OCI-M2 (cell line): ENCODE results near the gene NELL1.
"Not testable (repeated sequence)": the region's sequence is repeated elsewhere in the genome, so short reads cannot be mapped to it uniquely, and the experiment has no call there.

Experiments
- DNase-seq: peaks from one replicate; lab custom pipeline; 2025; ENCODE audit not compliant: unreplicated experiment; lab: John Stamatoyannopoulos, UW

The NELL1 gene

GRCh38 chr11:21082853-21083252, 413.5 kb downstream of the NELL1 start:
- no peak for DNase-seq

- no peak for DNase-seq
These were observed 419.5 kb downstream of the NELL1 start for GRCh38 chr11:21088930-21089329.

GRCh38 chr11:21104641-21105040, 435.3 kb downstream of the NELL1 start:
- no peak for DNase-seq

- DNase-seq, result no peak
These were observed 436.0 kb downstream of the NELL1 start for GRCh38 chr11:21105196-21105917.

DNA sequence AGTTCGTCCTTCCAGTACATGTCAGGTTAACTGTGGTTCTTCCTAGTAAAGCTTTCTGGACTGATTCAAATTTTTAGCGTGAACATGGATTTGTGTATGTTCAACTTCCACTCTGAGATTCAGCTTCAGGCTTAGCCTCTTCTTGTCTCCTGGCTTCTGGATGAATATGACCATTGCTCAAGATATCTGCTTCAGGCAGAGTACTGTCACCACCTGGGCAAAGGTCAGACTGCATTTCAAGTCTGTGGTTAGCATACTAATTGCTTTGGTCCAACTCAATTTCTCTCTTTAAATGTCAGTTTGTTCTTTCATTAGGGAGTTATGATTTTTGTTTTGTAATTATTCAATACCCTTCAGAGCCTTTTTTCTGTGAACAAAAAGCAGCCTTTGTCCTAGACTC, 440.0 kb downstream of the NELL1 start:
- DNase-seq, result no peak

DNA sequence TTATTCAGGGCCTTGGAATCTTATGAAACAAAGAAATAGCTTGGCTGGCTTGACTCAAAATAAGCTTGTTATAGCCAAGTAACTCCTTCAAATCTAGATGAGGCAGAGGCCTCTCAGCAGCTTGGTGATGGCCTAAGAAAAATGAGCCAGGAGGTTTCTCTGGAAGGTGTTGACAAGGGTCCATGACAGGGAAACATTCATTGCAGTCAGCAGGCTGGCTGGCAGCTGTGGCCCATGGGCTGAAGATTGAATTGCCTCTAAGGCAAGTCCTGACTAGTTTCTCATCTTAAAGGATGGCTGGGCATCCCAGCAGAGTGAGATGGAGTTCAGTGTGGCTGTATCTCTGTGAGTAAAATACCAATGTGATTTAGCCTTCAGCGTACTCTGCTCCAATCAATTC, 441.0 kb downstream of the NELL1 start:
- DNase-seq, result no peak

DNA sequence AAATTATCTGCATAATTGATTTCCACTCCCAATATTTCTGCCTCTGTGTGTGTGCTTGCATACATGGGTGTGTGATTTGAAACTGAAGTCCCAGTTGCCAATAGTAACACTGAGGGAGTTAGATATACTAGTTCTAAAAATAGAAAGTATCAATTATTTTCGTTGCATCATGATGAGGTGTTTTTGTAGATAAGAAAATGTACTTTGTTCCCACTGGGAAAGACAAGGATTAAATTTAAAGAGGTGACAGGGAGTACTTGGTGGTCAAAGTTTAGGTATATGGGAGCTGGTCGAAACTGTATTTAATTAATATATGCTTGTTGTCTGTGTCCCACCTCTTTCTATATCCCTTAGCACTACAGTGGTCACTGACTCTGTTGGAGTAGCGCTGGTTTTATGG, 444.5 kb downstream of the NELL1 start:
- DNase-seq, result no peak

- DNase-seq, result no peak
These were observed 446.6 kb downstream of the NELL1 start for GRCh38 chr11:21116009-21116408.

GRCh38 chr11:21119411-21119810, 450.0 kb downstream of the NELL1 start:
- DNase-seq, result no peak

DNA sequence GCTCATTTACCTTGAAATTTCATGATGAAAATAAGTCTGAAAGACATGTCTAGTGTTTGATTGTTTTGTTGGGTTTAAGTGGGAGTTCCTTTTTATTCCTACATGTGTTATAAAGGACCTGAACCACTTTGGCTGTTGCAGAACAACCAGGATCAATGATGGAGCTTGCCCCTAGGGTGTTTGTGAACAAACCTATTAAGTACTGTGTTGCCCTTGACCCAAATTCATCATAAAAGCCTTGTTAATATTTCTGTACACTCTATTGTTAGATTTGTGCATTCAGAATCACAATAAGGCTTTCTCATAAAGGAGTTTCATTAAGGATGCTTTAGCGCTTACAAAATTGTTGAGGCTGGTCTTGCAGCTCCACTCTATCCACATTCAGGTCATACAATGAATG, 452.6 kb downstream of the NELL1 start:
- DNase-seq, result no peak

GRCh38 chr11:21122523-21122922, 453.1 kb downstream of the NELL1 start:
- DNase-seq, result no peak

DNA sequence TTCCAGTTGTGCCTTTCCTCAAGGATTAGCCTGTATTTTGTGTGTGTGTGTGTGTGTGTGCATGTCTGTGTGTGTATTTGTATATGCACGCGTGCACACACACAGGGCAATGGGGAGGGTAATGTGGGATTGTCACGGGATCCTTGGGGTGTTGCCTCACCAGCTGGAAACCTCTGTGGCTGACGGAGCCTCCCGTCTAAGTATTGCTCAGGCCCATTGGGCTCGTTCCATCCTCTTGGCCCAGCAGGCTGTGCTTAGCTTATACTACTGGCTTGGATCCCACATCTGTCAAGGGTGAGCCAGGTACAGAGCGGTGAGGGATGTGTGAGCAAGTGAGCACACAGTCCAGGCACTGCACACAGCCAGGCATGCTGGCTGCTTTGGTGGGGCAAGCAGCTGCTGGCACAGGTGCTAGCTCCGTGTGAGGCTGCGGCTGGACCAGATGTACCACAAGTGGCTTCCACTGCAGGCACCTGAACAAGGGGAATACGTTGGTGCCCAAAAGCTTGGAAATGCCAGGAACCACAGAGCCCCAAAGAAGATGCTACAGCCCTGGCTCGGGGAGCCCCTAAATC, 462.8 kb downstream of the NELL1 start:
- no peak for DNase-seq

DNA sequence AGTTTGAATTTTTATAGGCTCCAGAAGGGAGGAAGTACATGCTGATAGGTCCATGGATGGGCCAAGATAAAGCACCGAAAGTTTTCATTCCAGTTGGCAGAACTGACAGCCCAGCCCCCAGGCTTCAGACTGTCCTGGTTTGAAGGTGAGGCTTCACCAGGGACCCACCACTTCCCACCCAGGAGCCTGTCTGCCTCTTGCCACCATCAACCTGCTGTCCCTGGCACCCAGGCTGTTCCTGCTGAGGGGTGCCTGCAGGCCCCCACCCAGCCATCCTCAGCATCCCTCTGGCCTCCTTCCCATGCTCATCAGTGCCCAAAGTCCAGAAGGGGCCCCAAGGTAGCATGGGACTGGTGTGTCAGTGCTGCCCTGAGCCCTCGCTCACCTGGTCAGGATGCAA, 463.9 kb downstream of the NELL1 start:
- DNase-seq, result no peak

DNA sequence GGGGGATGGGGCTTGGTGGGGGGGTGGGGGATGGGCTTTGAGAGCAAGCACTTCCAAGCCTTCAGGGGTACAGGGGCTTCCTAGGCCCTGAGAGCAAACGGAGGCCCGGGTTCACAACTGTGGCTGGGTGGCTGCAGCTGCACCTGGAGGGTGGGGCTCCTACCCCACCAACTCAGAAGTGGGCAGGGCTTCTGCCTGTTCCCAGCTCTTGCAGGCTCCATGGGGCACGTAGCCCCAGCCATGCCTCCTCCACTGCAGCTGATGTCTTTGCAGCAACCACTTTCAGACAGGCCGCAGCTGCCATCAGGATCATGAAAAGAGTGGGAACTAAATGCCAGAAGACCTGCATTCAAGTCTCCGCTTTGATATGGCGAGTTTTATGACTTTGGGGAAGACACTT, 464.3 kb downstream of the NELL1 start:
- DNase-seq, result no peak

- DNase-seq, result no peak
These were observed 468.4 kb downstream of the NELL1 start for GRCh38 chr11:21137803-21138202.

GRCh38 chr11:21141557-21141956, 472.2 kb downstream of the NELL1 start:
- not testable (repeated sequence) for DNase-seq

DNA sequence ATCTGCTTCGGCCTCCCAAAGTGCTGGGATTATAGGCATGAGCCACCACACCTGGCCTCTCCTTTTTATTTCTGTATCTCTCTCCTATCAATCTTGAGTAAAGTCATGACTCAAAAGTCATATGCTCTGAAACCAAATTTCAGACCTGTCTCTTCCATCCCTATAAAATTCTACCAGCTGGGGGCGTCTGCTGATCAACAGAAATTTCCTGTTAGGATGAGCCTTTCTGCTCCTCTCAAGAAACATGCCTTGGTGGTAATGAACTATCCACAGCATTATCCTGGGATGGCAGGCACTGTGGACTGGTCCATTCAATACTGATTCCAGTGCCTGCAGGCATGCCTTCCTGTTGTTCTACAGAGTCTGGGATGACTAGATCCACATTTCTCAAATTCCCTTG, 472.6 kb downstream of the NELL1 start:
- no peak for DNase-seq

DNA sequence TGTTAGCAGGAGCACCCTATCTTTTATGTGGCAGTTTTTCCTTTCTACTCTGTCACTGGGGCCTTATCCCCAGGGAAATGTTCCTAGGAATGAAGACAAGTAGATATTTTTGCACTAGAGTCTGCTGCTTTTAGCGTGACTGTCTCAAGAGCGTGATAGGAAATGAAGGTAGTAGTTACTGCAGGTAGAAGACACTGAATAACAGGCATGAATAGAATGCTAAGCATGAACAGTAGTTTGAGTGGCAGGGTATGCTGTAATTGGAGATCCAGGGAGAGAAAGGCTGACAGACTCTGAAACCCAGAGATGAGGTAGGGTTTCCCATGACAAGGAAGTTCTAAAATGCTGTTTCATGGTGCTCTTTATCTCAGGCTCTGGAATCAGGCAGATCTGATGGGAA, 475.1 kb downstream of the NELL1 start:
- no peak for DNase-seq

DNA sequence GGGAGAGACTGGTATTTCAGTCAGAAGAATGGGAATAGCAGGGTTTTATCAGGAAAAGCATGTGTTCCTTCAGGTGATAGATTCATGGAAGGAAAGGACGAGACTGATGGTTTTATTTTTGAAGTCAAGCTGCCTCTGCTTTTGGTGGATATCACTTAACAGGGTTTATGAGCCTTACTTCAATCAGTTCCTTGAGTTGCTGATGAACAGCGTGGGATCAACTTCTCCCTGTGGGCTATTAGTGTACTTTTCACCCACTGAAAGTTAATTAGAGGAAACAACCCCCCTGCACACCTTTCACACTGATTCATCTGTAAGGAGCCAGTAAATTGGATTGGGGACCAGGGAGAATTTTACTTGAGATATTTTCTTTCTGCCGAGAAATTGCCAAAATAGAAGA, 479.0 kb downstream of the NELL1 start:
- no peak for DNase-seq

DNA sequence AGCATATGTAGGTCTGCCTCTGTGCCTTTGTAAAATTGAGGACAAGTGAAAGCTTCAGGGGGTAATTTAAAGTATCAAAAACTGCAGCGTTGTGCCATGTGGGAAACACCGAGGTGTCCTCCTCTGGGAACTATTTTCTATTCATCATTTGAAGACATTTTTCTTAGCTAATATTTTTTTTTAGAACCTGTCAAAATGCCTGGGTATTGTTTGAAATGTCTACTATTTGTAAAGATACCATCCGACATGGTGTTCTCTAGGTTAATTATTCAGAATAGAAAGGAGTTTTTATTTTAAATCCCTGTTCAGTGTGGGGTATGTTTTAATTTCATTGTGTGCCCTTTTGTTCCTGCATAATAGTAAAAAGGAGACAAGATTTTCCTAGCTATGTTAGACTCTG, 490.8 kb downstream of the NELL1 start:
- DNase-seq, result no peak

DNA sequence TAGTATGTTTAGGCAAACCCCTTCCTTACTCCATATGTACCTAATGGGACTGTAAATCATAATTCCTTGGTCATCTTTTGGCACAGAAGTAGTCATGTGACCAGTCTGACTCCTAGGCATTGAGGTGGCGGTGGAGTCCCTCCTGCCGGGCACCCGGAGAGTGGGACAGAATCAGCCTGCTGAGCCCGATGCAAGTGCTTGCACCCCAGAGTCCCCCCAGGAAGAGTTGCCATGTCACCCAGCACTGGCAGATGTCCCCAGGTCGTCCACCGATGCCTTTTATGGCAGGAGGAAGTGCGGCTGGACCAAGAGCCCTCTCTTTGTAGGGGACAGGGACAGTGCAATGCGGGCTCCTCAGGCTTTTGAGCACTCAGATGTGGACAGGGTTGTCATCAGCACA, 500.3 kb downstream of the NELL1 start:
- DNase-seq, result no peak

GRCh38 chr11:21173476-21173875, 504.1 kb downstream of the NELL1 start:
- DNase-seq, result no peak

DNA sequence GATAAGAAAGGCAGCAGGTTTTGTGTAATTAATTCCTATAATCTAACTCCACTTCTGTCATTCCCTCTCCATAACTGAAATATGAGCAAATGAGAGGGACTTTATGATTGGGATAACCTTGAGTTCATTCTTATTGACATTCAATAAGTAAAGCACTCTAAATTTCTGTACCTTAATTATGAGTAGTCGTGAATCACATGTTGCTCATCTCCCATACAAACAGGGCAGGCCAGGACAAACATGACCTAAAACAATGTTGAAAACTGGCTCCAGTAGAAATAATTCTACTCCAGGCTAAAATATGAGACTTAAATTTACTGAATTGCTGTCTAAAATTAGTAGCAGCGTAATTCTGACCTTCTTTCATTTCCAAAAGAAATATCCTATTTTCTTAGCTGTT, 505.4 kb downstream of the NELL1 start:
- DNase-seq, result no peak
